Measurements from ENCODE around the gene TMEM269. TPM values are rescaled to one million over a fixed set of nuclear protein-coding genes. Genes with fewer than 3 reads are reported as not detected.

TMEM269 gene
- total RNA-seq, 1 donor from 2014 or later, result under 0.01 TPM

DNA sequence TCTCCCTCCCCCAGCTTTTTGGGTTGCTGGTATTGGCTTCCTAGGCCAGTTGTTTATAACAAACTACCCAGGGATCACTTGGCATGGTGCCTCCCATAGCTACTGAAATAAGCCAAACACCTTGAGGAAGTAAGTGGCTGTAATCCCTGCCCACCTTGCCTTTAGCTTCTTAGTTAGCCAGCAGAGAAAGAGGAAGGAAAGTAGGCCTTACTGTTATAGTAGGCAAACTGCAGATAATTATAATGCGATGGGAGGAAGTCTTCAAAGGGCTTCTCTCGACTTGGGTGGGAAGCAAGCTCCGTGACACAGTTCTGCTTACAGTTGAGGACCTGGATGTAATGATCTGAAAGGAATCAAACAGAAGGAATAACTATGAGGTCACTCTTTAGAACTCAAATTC, 26.1 kb upstream of the TMEM269 start:
- H3K36me3 ChIP-seq (ENCODE audit: control insufficient read depth, insufficient read depth, low read length), result peaks cover 16% of the 10 kb centered on the region
- H3K4me3 ChIP-seq (ENCODE audit: low read depth, low read length), result no peak overlapping the region
- FAIRE-seq, result peak; percentile 52
- H3K27me3 ChIP-seq (ENCODE audit: control insufficient read depth, insufficient read depth, low read length), result no peaks in the 10 kb centered on the region
- DNase-seq (ENCODE audit: low read depth), result no peak
- TF ChIP-seq, protein P1, sequence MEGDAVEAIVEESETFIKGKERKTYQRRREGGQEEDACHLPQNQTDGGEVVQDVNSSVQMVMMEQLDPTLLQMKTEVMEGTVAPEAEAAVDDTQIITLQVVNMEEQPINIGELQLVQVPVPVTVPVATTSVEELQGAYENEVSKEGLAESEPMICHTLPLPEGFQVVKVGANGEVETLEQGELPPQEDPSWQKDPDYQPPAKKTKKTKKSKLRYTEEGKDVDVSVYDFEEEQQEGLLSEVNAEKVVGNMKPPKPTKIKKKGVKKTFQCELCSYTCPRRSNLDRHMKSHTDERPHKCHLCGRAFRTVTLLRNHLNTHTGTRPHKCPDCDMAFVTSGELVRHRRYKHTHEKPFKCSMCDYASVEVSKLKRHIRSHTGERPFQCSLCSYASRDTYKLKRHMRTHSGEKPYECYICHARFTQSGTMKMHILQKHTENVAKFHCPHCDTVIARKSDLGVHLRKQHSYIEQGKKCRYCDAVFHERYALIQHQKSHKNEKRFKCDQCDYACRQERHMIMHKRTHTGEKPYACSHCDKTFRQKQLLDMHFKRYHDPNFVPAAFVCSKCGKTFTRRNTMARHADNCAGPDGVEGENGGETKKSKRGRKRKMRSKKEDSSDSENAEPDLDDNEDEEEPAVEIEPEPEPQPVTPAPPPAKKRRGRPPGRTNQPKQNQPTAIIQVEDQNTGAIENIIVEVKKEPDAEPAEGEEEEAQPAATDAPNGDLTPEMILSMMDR (IDR thresholded peaks at IDR 0.05; ENCODE audit: insufficient read depth, low read length, severe bottlenecking), result no peak

DNA sequence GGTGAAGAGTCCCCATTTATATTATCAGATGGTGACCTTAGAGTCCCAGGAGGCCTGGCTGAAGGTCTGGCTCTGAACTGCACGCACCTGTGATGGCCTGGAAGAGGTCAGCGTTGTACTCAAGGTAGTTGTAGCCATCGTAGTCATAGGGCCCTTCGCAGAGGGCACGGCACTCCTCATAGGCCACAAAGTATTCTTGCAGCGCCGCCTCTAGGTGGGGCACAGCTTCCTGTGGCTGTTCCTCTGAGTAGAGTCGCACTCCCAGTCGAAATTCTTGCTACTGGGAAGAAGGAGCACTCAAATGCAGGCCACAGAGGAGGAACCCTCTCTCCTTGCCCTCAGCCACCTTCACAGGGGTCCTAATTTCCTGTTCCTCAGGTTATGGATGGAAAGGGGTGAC, 25.7 kb upstream of the TMEM269 start:
- Histone ChIP-seq H3K36me3 (ENCODE audit: control insufficient read depth, insufficient read depth, low read length) (peaks cover 14% of the 10 kb centered on the region), H3K4me3 (ENCODE audit: low read depth, low read length) (no peak overlapping the region), H3K27me3 (ENCODE audit: control insufficient read depth, insufficient read depth, low read length) (no peaks in the 10 kb centered on the region)
- DNase-seq (ENCODE audit: low read depth) (no peak), FAIRE-seq (no peak)
- TF ChIP-seq, protein P1 (IDR thresholded peaks at IDR 0.05; ENCODE audit: insufficient read depth, low read length, severe bottlenecking), result no peak

DNA sequence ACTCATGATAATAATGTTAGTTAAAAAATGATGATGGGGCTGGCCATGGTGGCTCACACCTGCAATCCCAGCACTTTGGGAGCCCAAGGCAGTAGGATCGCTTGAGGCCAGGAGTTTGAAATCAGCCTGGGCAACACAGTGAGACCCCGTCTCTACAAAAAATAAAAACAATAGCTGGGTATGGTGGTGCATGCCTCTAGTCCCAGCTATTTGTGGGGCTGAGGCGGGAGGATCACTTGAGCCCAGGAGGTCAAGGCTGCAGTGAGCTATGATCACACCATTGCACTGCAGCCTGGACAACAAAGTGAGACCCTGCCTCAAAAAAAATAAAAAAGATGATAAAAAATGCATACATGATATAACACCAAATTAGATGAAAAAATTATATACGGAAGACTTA, 23.2 kb upstream of the TMEM269 start:
- DNase-seq (ENCODE audit: low read depth) (no peak), FAIRE-seq (no peak)
- Histone ChIP-seq H3K4me3 (ENCODE audit: low read depth, low read length) (no peak overlapping the region), H3K27me3 (ENCODE audit: control insufficient read depth, insufficient read depth, low read length) (no peaks in the 10 kb centered on the region), H3K36me3 (ENCODE audit: control insufficient read depth, insufficient read depth, low read length) (peaks cover 6% of the 10 kb centered on the region)
- TF ChIP-seq, protein P1 (IDR thresholded peaks at IDR 0.05; ENCODE audit: insufficient read depth, low read length, severe bottlenecking), result no peak

DNA sequence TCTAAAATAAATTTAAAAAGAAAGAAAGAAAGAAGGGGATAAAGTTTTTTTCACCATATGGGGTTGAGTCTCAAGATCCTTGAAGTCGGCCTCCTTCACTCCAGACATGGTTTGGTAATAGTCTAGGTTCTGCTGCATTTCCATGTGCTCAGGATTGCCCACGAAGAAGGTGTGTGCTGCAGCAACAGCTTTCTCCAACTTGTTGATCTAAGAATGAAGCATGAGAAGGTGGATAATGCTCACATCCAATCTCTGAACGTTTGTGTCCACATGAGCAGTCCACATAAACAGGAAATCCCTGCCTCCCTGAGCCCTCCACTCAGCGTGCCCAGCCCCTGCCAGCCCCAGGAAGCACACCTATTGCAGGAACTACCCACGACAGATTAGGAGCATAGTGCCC, 22.5 kb upstream of the TMEM269 start:
- FAIRE-seq, result no peak
- TF ChIP-seq, protein P1 (IDR thresholded peaks at IDR 0.05; ENCODE audit: insufficient read depth, low read length, severe bottlenecking), result no peak
- peaks cover 6% of the 10 kb centered on the region for H3K36me3 ChIP-seq (ENCODE audit: control insufficient read depth, insufficient read depth, low read length)
- H3K27me3 ChIP-seq (ENCODE audit: control insufficient read depth, insufficient read depth, low read length), result no peaks in the 10 kb centered on the region
- no peak for DNase-seq (ENCODE audit: low read depth)
- no peak overlapping the region for H3K4me3 ChIP-seq (ENCODE audit: low read depth, low read length)

DNA sequence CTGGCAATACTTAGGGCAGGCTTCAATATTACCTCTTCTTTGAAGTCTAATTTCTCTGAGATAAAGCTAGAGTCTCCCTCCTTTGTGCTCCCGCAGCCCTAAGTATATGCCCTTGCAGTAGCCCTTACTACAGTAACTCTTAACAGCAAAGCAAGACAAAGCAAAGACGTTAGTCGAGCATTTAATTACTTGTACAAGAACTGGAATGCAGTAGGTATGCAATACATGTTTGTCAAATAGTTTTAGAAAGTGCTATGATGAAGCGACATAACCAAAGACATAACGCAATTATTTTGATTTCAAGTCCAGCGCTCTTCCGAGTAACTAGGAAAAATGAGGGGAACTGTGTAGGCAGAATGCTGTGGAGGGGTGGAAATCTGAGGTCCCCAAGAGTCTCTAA, 19.5 kb upstream of the TMEM269 start:
- no peaks in the 10 kb centered on the region for H3K27me3 ChIP-seq (ENCODE audit: control insufficient read depth, insufficient read depth, low read length)
- TF ChIP-seq, protein P1 (IDR thresholded peaks at IDR 0.05; ENCODE audit: insufficient read depth, low read length, severe bottlenecking), result no peak
- no peaks in the 10 kb centered on the region for H3K36me3 ChIP-seq (ENCODE audit: control insufficient read depth, insufficient read depth, low read length)
- peak overlapping the region; percentile 89 for H3K4me3 ChIP-seq (ENCODE audit: low read depth, low read length)
- no peak for FAIRE-seq
- no peak for DNase-seq (ENCODE audit: low read depth)
